ENCODE data around the gene SLAMF8.

DNA sequence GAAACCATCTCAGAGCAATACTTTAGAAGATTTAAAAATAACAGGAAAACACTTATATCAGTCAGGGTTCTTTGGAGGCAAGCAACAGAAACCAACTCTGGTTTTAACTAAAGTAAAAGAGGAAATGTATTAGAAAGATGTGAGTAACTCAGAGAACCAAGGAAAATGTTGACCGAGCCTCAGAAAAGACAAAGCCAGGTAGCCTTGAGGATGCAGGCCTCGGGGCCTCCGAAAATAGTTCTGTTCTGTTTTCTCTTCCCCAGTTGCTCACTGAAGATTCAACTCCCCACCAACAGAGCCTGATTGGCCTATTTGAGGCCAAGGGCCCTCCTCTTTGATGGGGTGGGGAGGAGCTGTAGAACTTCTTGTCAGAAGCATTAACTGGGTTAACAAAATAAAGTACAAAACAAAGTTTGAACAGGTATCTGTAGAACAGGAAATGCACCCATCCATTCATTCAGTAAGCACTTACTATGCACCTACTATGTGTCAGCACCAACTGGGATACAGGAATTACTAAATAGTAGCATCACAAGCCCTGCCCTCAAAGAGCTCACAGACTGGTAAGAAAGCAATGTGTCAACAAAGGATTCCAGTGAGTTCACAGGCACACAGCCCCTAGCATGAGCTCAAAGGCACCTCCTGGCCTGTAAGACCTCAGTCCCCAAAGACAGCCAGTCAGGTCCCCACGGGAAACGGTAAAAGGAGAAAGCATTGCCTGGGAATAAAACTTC is 12.6 kb downstream of the SLAMF8 start:
- TF ChIP-seq SUZ12 (IDR thresholded peaks at IDR 0.05; ENCODE audit: extremely low read depth, insufficient read depth, insufficient read length): no peak
- no peak for TF ChIP-seq ZNF274 (IDR thresholded peaks at IDR 0.05; ENCODE audit: low read depth, low read length)
- TF ChIP-seq YY1 (IDR thresholded peaks at IDR 0.05; ENCODE audit: insufficient read depth, insufficient read length): no peak

Data from NT2/D1 (cell line).